D721Med (cell line): Measurements from ENCODE around the gene RNU7-1.

ENCODE experiments used
- DNase-seq: peaks from one replicate; pipeline ENCODE4 v3.0.0; 2011; ENCODE audit warnings: low spot score; ENCODE audit not compliant: insufficient read length
- FAIRE-seq: peaks from 2 replicates; lab custom pipeline; 2011; peaks lifted over from hg19 to GRCh38; lab: Jason Lieb, UNC
- CTCF ChIP-seq: IDR thresholded peaks from 2 replicates; pipeline ENCODE4 v1.5.1; 2012; ENCODE audit warnings: mild to moderate bottlenecking, control low read depth; ENCODE audit not compliant: insufficient read depth; ENCODE audit errors: missing control alignments

The RNU7-1 gene

GRCh38 chr12:6925540-6926279 is 17.9 kb upstream of the RNU7-1 start:
- no peak for DNase-seq
- no peak for FAIRE-seq
- TF ChIP-seq CTCF: no peak

- FAIRE-seq (no peak), DNase-seq (peak; percentile 66)
- no peak for TF ChIP-seq CTCF
These were observed 16.1 kb upstream of the RNU7-1 start, which contains the start of gene ATN1 for GRCh38 chr12:6927379-6928021. TSS of gene ATN1 (plus strand) at chr12:6927959. CDS start at chr12:6934002, 6,043 bp downstream.

GRCh38 chr12:6928022-6928702 is 15.5 kb upstream of the RNU7-1 start:
- DNase-seq (no peak), FAIRE-seq (no peak)
- no peak for TF ChIP-seq CTCF

GRCh38 chr12:6928703-6929407 is 14.8 kb upstream of the RNU7-1 start:
- FAIRE-seq: no peak
- no peak for DNase-seq
- no peak for TF ChIP-seq CTCF

GRCh38 chr12:6929466-6930452 is 13.9 kb upstream of the RNU7-1 start:
- TF ChIP-seq CTCF: no peak
- no peak for DNase-seq
- FAIRE-seq: no peak

- FAIRE-seq: no peak
- no peak for DNase-seq
- no peak for TF ChIP-seq CTCF
These were observed 10.8 kb upstream of the RNU7-1 start for GRCh38 chr12:6932766-6933165.
